Stimulated activated CD8-positive, alpha-beta memory T cell treated with anti-CD3 and anti-CD28 coated beads, Interleukin-7, amount 100 ng/mL, for 1 hour (primary cell): ENCODE measurements around the gene MMP17.

ENCODE experiments used
- DNase-seq, 2 donors: peaks; one replicate each; pipeline ENCODE4 v3.0.0-alpha.2; 2020; ENCODE audit warnings: low read depth in 2 of 2

Gene MMP17

DNA sequence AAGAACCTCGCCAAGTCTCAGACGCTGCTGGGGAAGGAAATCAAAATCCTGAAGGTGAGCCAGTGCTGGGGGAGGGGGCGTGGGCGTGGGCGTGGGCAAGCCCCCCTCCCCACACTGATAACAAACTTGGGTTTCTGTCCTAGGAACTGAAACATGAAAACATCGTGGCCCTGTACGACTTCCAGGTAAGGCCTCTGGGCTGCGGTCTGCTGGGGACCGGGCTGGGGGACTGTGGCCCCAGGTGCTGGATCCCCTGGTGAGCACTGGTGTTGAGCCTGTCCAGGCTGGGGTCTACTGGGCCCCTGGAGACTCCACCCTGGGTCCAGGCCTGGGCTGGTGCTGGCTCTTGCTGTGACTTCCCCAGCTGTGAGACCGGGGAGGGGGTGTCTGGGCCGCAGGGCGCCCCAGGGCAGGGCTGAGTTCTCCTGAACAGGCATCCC lies 67.5 kb downstream of the MMP17 start:
- DNase-seq: no peak

DNA sequence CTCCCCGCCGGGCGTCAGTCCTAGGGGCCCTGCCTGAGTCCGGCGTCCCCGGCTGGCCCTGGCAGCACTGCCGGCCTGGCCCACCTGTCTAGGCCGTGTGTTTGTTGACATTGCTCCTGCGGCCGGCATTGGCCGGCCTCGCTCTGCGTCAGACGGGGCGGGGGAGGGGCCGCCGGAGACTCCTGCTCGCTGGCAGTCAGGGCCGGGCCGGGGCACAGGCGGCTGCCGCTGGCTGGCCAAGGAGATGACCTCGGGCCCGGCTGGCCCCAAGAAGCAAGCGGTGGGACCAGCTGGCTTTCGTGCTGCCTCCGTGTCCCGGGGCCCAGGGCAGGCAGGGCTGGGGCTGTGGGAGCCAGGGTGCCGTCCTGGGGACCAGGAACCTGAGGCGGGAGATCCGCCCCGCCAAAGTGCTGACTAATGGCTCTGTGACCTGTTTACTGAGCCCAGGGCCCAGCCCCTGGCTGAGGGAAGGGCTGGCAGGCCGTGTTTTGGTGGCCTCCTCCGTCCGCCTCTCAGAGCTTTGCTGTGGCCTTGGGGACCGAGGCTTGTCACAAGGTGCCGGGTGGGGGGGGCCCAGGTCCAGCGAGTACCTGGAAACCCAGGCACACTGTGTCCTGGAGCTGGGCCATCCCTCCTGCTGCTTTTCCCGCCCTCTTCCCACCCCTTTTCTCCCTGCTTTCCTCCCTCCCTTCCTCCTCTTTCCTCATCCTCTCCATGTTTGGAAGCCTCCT lies 68.1 kb downstream of the MMP17 start:
- peak; percentile 26 to 30 for DNase-seq

DNA sequence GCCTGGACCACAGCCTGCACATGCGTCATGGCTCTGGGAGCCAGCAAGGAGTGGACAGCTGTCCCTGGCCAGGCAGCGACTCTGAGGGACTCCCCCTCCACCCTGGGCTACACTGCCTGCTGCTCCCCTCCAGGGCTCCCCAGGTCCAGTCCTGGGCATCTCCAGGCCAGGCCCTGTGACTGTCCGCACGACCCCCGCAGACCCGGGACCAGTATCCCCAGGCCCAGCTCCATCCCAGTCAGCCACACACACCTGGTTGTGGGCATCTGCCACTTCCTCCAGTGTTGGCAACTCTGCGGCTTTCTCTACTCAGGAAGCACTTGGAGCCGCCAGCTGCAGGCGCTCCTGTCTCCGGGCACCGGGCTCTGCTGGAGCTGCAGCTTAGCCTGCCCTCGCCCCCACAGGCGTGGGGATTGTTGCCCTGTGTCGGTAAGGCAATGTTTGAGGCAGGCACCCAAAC lies 68.6 kb downstream of the MMP17 start:
- DNase-seq: no peak

DNA sequence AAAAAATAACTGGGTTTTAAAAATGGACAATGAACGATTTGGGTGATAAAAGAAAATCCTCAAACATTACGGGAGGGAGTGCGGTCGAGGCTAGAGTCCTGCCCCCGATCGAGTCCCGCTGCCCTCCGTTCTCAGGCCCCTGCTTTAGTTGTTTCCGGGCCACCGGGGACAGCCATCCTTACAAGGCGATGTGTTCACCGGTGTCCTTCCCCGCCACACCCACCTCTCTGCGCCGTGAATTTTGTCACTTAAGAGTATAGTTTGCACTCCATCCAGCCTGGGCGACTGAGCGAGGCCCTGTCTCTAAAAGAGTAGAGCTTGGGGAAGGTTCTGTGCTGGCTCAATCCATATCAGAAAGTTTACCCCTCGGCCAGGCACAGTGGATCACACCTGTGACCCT lies 69.1 kb downstream of the MMP17 start:
- no peak for DNase-seq

DNA sequence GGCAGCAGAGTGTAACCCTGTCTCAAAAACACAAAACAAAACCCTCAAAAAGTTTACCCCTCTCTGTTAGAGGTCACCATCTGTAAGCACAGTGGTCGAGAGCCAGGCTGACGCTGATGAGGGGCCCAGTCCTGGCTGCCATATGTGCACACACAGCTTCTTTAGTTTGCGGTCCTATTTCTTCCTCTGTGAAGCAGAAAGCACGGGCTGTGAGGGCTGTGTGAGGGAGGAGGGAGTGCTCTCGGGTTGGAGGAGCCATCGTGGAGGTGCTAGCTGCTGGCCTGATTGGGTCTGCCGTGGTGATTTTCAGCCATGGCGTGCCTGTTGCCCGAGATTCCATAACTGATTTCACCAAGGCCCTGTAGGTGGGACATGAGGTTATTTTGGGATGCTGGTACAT lies 69.7 kb downstream of the MMP17 start:
- no peak for DNase-seq

DNA sequence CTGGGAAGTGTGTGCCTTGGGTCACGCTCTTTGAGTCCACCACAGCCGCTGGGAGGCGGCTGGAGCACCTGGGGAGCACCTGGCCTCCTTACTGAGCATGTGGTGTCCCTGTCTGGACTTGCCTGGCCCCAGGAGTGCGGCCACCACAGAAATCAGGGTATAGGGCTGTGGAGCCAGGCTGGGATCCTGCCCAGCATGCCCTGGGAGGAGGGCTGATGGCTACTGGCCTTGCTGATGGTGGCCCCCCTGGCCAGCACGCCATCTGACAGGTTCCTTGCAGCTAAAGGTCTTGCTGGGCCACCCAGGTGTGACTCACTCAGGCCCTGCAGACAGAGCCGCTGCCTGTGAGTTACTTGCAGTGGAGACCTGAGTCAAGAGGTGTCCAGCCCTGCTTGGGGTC lies 72.2 kb downstream of the MMP17 start:
- DNase-seq: no peak
